Measurements from ENCODE around the gene ASIC3.

DNA sequence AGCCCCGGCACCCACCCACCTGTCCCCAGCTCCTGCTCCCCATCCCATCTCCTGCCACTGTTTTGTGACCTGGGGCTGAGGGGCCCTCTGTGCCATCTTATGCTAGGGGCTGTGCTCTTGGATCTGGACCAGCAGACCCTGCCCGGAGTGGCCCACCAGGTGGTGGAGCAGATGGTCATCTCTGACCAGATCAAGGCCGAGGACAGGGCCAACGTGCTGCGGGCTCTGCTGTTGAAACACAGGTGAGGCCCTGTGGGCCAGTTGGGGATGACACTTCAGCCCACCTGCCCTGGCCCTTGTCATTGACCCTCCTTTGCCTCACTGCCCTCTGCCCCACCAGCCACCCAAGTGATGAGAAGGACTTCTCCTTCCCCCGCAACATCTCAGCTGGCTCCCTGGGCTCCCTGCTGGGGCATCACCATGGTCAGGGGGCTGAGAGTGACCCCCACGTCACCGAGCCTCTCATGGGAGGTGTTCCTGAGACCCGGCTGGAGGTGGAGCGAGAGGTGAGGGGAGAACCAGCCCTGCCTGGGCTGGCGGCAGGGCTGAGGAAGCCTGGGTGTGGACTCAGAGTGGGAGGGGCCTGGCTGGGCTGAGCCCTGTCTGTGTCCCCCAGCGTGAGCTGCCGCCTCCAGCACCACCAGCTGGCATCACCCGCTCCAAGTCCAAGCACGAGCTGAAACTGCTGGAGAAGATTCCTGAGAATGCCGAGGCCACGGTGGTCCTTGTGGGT lies 21.7 kb downstream of the ASIC3 start:
- no peak for TF ChIP-seq EZH2 (IDR thresholded peaks at IDR 0.05; ENCODE audit: borderline replicate concordance)
- TF ChIP-seq, protein P1, sequence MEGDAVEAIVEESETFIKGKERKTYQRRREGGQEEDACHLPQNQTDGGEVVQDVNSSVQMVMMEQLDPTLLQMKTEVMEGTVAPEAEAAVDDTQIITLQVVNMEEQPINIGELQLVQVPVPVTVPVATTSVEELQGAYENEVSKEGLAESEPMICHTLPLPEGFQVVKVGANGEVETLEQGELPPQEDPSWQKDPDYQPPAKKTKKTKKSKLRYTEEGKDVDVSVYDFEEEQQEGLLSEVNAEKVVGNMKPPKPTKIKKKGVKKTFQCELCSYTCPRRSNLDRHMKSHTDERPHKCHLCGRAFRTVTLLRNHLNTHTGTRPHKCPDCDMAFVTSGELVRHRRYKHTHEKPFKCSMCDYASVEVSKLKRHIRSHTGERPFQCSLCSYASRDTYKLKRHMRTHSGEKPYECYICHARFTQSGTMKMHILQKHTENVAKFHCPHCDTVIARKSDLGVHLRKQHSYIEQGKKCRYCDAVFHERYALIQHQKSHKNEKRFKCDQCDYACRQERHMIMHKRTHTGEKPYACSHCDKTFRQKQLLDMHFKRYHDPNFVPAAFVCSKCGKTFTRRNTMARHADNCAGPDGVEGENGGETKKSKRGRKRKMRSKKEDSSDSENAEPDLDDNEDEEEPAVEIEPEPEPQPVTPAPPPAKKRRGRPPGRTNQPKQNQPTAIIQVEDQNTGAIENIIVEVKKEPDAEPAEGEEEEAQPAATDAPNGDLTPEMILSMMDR (IDR thresholded peaks at IDR 0.05; ENCODE audit: poor library complexity) = no peak
